HepG2 (cell line): Measurements from ENCODE around the gene PSMB3. TPM values are rescaled to one million over a fixed set of nuclear protein-coding genes. Genes with fewer than 3 reads are reported as not detected.
A peak's percentile ranks its signal among the peaks of the same experiment; 100 is the strongest.

Experiments used
- ATF3 ChIP-seq: sonication (generic); formaldehyde crosslinking; IDR thresholded peaks from 2 replicates; pipeline ENCODE4 v1.4.0; 2020; ENCODE audit warnings: missing genetic modification reagents
- ELF4 ChIP-seq: sonication (generic); formaldehyde crosslinking; IDR thresholded peaks from 2 replicates; pipeline ENCODE4 v1.5.0; 2020; ENCODE audit warnings: missing genetic modification reagents, mild to moderate bottlenecking, moderate library complexity, borderline replicate concordance
- GRHL1 ChIP-seq: sonication (generic); formaldehyde crosslinking; conservative IDR thresholded peaks from 2 replicates; pipeline ENCODE4 v1.8.0; 2022; ENCODE audit warnings: missing genetic modification reagents
- HNF1A ChIP-seq, 2 experiments: sonication (generic) in 1 of 2; formaldehyde crosslinking in 1 of 2; IDR thresholded peaks; 2 replicates each; pipeline versions ENCODE4 v1.4.0 to v1.6.1; 2016 to 2020; ENCODE audit warnings: borderline replicate concordance in 1 of 2, low read depth in 1 of 2, mild to moderate bottlenecking in 1 of 2, missing genetic modification reagents in 1 of 2
- HNRNPUL1 ChIP-seq: fragments of 200-400 bp; formaldehyde crosslinking; IDR thresholded peaks from 2 replicates; pipeline ENCODE4 v1.6.1; 2017; ENCODE audit warnings: low read depth, mild to moderate bottlenecking, low read length, moderate library complexity
- HOXA5 ChIP-seq: sonication (generic); formaldehyde crosslinking; IDR thresholded peaks from 2 replicates; pipeline ENCODE4 v1.4.0; 2020; ENCODE audit warnings: missing genetic modification reagents
- NR1H2 ChIP-seq: sonication (generic); formaldehyde crosslinking; IDR thresholded peaks from 2 replicates; pipeline ENCODE4 v1.8.1; 2022; ENCODE audit warnings: low read depth, missing genetic modification reagents, borderline replicate concordance
- PLRG1 ChIP-seq: fragments of 450-650 bp; conservative IDR thresholded peaks from 2 replicates; pipeline ENCODE4 v1.6.1; 2016
- REXO4 ChIP-seq: sonication (generic); formaldehyde crosslinking; IDR thresholded peaks from 2 replicates; pipeline ENCODE4 v1.8.0; 2022; ENCODE audit warnings: missing genetic modification reagents, mild to moderate bottlenecking, borderline replicate concordance
- SAFB2 ChIP-seq: sonication (generic); formaldehyde crosslinking; IDR thresholded peaks from 2 replicates; pipeline ENCODE4 v1.5.1; 2020; ENCODE audit warnings: missing genetic modification reagents, low read depth, mild to moderate bottlenecking, borderline replicate concordance
- TFDP1 ChIP-seq: IDR thresholded peaks from 2 replicates; pipeline ENCODE4 v1.6.1; 2016; ENCODE audit warnings: missing compliant biosample characterization, missing genetic modification reagents, borderline replicate concordance
- XBP1 ChIP-seq: sonication (generic); formaldehyde crosslinking; IDR thresholded peaks from 2 replicates; pipeline ENCODE4 v1.5.0; 2020; ENCODE audit warnings: missing genetic modification reagents
- ZNF224 ChIP-seq: sonication (generic); formaldehyde crosslinking; IDR thresholded peaks from 2 replicates; pipeline ENCODE4 v1.5.0; 2020; ENCODE audit warnings: mild to moderate bottlenecking, missing genetic modification reagents
- ZNF281 ChIP-seq: sonication (generic); formaldehyde crosslinking; IDR thresholded peaks from 2 replicates; pipeline ENCODE4 v1.4.0; 2020; ENCODE audit warnings: missing genetic modification reagents, borderline replicate concordance
- ZNF616 ChIP-seq: sonication (generic); formaldehyde crosslinking; IDR thresholded peaks from 2 replicates; pipeline ENCODE4 v1.5.0; 2020; ENCODE audit warnings: low read depth, mild to moderate bottlenecking, missing genetic modification reagents
- ZNF674 ChIP-seq: sonication (generic); formaldehyde crosslinking; IDR thresholded peaks from 2 replicates; pipeline ENCODE4 v1.5.0; 2020; ENCODE audit warnings: low read depth, mild to moderate bottlenecking, missing genetic modification reagents
- ZNF761 ChIP-seq: sonication (generic); formaldehyde crosslinking; conservative IDR thresholded peaks from 2 replicates; pipeline ENCODE4 v1.4.0; 2020; ENCODE audit warnings: mild to moderate bottlenecking, missing genetic modification reagents
- polyA plus RNA-seq, 8 experiments: library from polyadenylated mRNA; depleted of rRNA in 3 of 8; stranded (reverse) in 7 of 8; unstranded in 1 of 8; fragments of >200 nt; fragmentation: Illumina TruSeq in 4 of 8; extraction: Trizol in 4 of 8; gene quantifications; 2 replicates each; pipeline versions ENCODE4 v1.2.1 to v1.2.3, GENCODE V29; 2011 to 2016; ENCODE audit warnings: low read depth in 4 of 8, missing spikeins in 1 of 8, mixed read lengths in 1 of 8; ENCODE audit not compliant: insufficient read depth in 1 of 8
- total RNA-seq, 5 experiments: library from RNA; depleted of rRNA; stranded (reverse); fragments of >200 nt; fragmentation: Illumina TruSeq; extraction: Trizol; gene quantifications; 2 replicates each; pipeline ENCODE4 v1.2.3, GENCODE V29; 2016; ENCODE audit warnings: low read depth in 1 of 5

PSMB3 gene
- total and polyA plus RNA-seq, 2 of the 13 experiments (the other 11 are each of a cell fraction or from before 2014, with no cell fraction given), result 366 to 517 TPM

- 0 out of 2 replicates have a peak, but pooled peaks have one; percentile 48 for TF ChIP-seq HNF1A (IDR thresholded peaks at IDR 0.05; ENCODE audit: low read depth)
- TF ChIP-seq HNF1A (CRISPR knock-in tag; IDR thresholded peaks at IDR 0.05; ENCODE audit: borderline replicate concordance), result peak; percentile 86
- peak; percentile 84; the same call in 1 of the 2 replicates for TF ChIP-seq ZNF761 (CRISPR knock-in tag)
- TF ChIP-seq ELF4 (CRISPR knock-in tag), result peak; percentile 99
- TF ChIP-seq HNRNPUL1, result no peak
- no peak for TF ChIP-seq GRHL1
- peak; percentile 98 for TF ChIP-seq TFDP1 (CRISPR knock-in tag)
- peak; percentile 40; the same call in 1 of the 2 replicates for TF ChIP-seq ZNF616 (CRISPR knock-in tag)
- 0 out of 2 replicates have a peak, but pooled peaks have one; percentile 9 for TF ChIP-seq ATF3
- 0 out of 2 replicates have a peak, but pooled peaks have one; percentile 26 for TF ChIP-seq ZNF224 (CRISPR knock-in tag)
- no peak for TF ChIP-seq NR1H2
- TF ChIP-seq ZNF281 (CRISPR knock-in tag), result peak; percentile 64; the same call in 1 of the 2 replicates
- 0 out of 2 replicates have a peak, but pooled peaks have one; percentile 57 for TF ChIP-seq SAFB2 (CRISPR knock-in tag)
- TF ChIP-seq ZNF674 (CRISPR knock-in tag), result no peak; the same call in 1 of the 2 replicates
- TF ChIP-seq REXO4 (CRISPR knock-in tag), result no peak
- no peak; the same call in 1 of the 2 replicates for TF ChIP-seq HOXA5 (CRISPR knock-in tag)
- TF ChIP-seq PLRG1, result no peak
- no peak for TF ChIP-seq XBP1 (CRISPR knock-in tag)
These were observed at the start of gene PSMB3 (continued) for GRCh38 chr17:38752308-38753070.
